MCF 10A (cell line): ENCODE data around the gene ZNF580. TPM values are rescaled to one million over a fixed set of nuclear protein-coding genes. Genes with fewer than 3 reads are reported as not detected.
A peak's percentile ranks its signal among the peaks of the same experiment; 100 is the strongest.

Source experiments
- BruUV-seq: library from RNA; stranded (reverse); fragments of 400-500 nt; replicated peaks from 2 replicates; lab custom pipeline; 2021; lab: Mats Ljungman, UMichigan
- CTCF ChIA-PET: fragments of 300-600 bp; sonication (Branson Sonifier 250); formaldehyde crosslinking; extraction: SDS; loops from one replicate; lab custom pipeline; 2021; ENCODE audit warnings: antibody characterized with exemption, inconsistent platforms; lab: Yijun Ruan, JAX
- POLR2A ChIA-PET: fragments of 300-600, 350-650 bp; sonication (Branson Sonifier 250); formaldehyde crosslinking; extraction: SDS; loops from one replicate; lab custom pipeline; 2020; ENCODE audit warnings: antibody characterized with exemption, inconsistent platforms; lab: Yijun Ruan, JAX
- DNase-seq: peaks from one replicate; pipeline ENCODE4 v3.0.0-alpha.2; 2018; ENCODE audit not compliant: unreplicated experiment
- H3K27ac Mint-ChIP-seq: one replicate; pipeline ENCODE4 v1.8.0; 2022; ENCODE audit warnings: mild to moderate bottlenecking, low read depth, mixed read lengths; ENCODE audit not compliant: unreplicated experiment
- H3K27me3 Mint-ChIP-seq: one replicate; pipeline ENCODE4 v1.8.0; 2022; ENCODE audit warnings: mixed read lengths; ENCODE audit not compliant: insufficient read depth, unreplicated experiment
- H3K36me3 Mint-ChIP-seq: one replicate; pipeline ENCODE4 v1.8.0; 2022; ENCODE audit warnings: mild to moderate bottlenecking, moderate library complexity, mixed read lengths; ENCODE audit not compliant: insufficient read depth, unreplicated experiment
- H3K4me1 Mint-ChIP-seq: one replicate; pipeline ENCODE4 v1.8.0; 2022; ENCODE audit warnings: mixed read lengths; ENCODE audit not compliant: insufficient read depth, unreplicated experiment
- H3K4me3 Mint-ChIP-seq: one replicate; pipeline ENCODE4 v1.8.0; 2022; ENCODE audit warnings: mild to moderate bottlenecking, moderate library complexity, mixed read lengths; ENCODE audit not compliant: unreplicated experiment
- H3K9me3 Mint-ChIP-seq: one replicate; pipeline ENCODE4 v1.8.0; 2022; ENCODE audit warnings: mixed read lengths; ENCODE audit not compliant: unreplicated experiment
- intact Hi-C: fragments of 100-400 bp; cut with micrococcal nuclease; formaldehyde crosslinking; loops from 2 replicates; pipeline ENCODE4 v1.14.1; 2022
- total RNA-seq: library from RNA; stranded (reverse); gene quantifications from 2 replicates; pipeline ENCODE4 v1.2.3, GENCODE V29; 2022
- TF ChIP-seq, protein P1 (sequence below): fragments of 200-600 bp; IDR thresholded peaks from one replicate; pipeline ENCODE4 v1.8.0; 2022; ENCODE audit warnings: antibody characterized with exemption, mild to moderate bottlenecking; ENCODE audit not compliant: unreplicated experiment

Gene ZNF580
- total RNA-seq, 1 experiment from 2014 or later, result 44.9 TPM

DNA sequence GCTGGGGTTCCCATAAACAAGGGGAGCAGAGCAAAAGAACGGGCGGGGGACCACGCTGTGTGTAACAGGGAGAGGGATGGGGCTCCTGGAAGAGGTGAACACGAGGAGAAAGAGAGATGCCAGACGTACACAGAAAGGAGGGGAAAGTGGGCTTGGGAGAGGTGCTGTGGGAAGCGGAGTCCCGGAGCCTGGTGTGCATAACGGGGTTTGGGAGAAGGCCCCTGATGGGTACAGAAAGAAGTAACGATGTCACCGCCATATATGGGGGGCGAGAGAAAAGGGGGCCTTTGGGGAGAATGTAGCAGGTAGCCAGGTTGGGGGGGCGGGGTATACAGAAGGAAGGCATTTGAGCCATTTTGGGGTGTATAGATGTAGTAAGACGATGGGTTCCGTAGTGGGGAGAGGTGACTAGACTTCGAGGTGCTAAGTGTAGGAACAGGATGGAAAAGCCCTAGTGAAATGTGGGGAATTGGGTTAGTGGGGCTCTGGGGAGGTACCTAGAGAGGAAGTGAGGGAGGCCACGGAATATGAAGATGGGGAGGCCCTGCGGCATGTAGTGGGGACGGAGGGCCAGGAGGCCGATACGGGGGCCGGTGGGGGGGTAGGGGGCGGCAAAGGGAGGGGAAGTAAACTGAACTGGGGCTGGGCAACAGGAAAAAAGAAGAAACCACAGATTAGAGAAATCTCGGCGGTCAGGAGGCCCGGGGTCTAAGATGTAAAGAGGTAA lies 787 bp downstream of the ZNF580 start:
- ChIA-PET POLR2A (interaction anchor here (1.0 to 3.0 kb wide), 6 partner anchors 9 to 257 kb away, joined by 3 to 25 read pairs (median 12); partner anchors contain the start of genes FIZ1, TMEM238 and U2AF2), CTCF (interaction anchor here (0.5 kb wide), 1 partner anchor 11 kb away, joined by 3 read pairs; no protein-coding TSS in a partner anchor)
- Mint-ChIP-seq H3K9me3 (no peaks in the 10 kb centered on the region), H3K4me1 (peaks cover 20% of the 10 kb centered on the region), H3K36me3 (peaks cover 51% of the 10 kb centered on the region), H3K4me3 (peak overlapping the region; percentile 82), H3K27ac (peak overlapping the region; percentile 49), H3K27me3 (no peaks in the 10 kb centered on the region)
- peak; percentile 37 for DNase-seq
- TF ChIP-seq, protein P1, sequence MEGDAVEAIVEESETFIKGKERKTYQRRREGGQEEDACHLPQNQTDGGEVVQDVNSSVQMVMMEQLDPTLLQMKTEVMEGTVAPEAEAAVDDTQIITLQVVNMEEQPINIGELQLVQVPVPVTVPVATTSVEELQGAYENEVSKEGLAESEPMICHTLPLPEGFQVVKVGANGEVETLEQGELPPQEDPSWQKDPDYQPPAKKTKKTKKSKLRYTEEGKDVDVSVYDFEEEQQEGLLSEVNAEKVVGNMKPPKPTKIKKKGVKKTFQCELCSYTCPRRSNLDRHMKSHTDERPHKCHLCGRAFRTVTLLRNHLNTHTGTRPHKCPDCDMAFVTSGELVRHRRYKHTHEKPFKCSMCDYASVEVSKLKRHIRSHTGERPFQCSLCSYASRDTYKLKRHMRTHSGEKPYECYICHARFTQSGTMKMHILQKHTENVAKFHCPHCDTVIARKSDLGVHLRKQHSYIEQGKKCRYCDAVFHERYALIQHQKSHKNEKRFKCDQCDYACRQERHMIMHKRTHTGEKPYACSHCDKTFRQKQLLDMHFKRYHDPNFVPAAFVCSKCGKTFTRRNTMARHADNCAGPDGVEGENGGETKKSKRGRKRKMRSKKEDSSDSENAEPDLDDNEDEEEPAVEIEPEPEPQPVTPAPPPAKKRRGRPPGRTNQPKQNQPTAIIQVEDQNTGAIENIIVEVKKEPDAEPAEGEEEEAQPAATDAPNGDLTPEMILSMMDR, result no peak
- no TSS peak for BruUV-seq
- intact Hi-C loops, result loop anchor here (1.0 kb wide), 1 partner anchor 42 kb away; the partner anchor contains the start of gene FIZ1

DNA sequence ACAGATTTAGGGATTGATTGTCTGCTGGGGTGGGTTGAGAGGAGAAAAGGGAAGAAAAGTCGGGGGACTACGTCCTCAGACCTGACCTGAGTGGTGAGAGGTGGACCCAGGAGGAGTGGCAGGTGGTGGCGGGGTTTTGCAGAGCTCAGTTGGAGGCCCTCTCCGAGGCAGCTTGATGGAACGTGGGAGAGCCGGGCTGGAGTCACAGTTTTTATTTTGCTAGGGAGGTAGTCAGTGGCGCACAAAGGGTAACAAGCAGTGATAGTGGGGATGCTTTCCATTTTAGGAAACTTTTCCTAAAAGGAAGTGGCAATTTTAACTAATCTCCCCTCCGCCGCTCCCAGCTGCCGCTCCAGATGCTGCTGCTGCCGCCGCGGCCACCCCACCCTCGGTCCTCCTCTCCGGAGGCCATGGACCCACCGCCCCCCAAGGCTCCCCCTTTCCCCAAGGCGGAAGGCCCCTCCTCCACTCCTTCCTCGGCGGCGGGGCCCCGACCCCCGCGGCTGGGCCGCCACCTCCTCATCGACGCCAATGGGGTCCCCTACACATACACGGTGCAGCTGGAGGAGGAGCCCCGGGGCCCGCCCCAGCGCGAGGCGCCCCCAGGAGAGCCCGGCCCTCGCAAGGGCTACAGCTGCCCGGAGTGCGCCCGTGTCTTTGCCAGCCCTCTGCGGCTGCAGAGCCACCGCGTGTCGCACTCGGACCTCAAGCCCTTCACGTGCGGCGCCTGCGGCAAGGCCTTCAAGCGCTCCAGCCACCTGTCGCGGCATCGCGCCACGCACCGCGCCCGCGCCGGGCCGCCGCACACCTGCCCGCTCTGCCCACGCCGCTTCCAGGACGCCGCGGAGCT lies 1.6 kb downstream of the ZNF580 start:
- DNase-seq, result no peak
- Mint-ChIP-seq H3K4me3 (peak overlapping the region; percentile 82), H3K27ac (peak overlapping the region; percentile 94), H3K9me3 (no peaks in the 10 kb centered on the region), H3K36me3 (peaks cover 59% of the 10 kb centered on the region), H3K4me1 (peaks cover 18% of the 10 kb centered on the region), H3K27me3 (no peaks in the 10 kb centered on the region)
- ChIA-PET POLR2A (interaction anchor here (0.7 to 3.0 kb wide), 11 partner anchors 8 to 1194 kb away, joined by 3 to 25 read pairs (median 6); partner anchors contain the start of genes FIZ1, LENG8, TMEM238 and U2AF2), CTCF (interaction anchor here (0.5 to 1.5 kb wide), 3 partner anchors 12 to 15 kb away, joined by 3 to 4 read pairs (median 3); no protein-coding TSS in a partner anchor)
- intact Hi-C loops, result loop anchor here (1.0 kb wide), 2 partner anchors 11 to 43 kb away; partner anchors contain the start of gene FIZ1
- TF ChIP-seq, protein P1, result no peak
- BruUV-seq, result no TSS peak

DNA sequence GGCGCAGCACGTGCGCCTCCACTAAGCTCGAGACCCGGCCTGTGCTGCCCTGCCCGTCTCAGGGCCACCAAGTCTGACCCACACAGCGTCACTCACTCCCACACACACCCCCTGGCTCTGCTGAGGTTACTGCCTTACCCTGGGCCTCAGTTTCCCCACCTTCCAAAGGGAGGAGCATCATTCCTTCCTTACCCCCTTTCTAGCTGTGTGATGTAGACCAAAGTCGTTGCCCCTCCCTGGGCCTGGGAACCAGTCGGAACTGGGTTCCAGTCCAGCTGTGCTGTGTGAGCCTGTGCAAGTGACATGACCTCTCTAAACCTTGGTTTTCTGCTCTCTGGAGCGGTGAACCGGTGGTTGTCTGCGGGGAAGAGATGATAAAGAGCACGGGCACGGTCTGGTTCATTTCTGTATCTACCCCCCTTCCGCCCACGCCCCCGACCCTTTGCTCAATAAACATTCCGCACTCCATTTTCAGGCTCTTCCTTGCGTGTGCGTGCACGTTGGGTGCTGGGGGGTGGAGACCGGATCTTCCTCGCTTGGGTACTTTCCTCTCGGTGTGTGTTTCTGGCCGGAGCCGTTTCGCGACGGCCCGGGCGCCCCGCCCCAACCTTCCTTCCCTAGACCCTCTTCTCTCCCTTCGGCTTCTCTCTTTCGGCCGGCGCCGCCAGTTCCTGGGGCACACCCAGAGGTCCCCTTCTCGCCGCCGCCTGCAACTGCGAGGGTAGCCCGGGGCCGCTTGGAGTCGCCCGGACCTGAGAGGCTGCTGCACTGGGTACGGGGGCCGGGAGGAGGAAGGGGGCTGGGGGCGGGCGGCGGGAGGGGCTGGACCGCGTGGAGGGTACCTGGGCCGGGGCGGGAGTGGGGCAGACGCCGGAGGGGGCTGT lies 2.4 kb downstream of the ZNF580 start, which contains the start of gene ZNF581:
ZNF581 (plus strand) TSS at position 647 of the 884 bp plus-strand sequence. CDS start 923 bp downstream, outside the sequence.
- H3K36me3 Mint-ChIP-seq, result peaks cover 60% of the 10 kb centered on the region
- no TSS peak for BruUV-seq

More for the DNA sequence above, 2.4 kb downstream of the ZNF580 start, which contains the start of gene ZNF581:
- ChIA-PET CTCF (interaction anchor here (0.7 to 2.7 kb wide), 4 partner anchors 11 to 16 kb away, joined by 3 to 11 read pairs (median 4); no protein-coding TSS in a partner anchor), POLR2A (interaction anchor here (0.6 to 3.0 kb wide), 13 partner anchors 9 to 1194 kb away, joined by 3 to 25 read pairs (median 5); partner anchors contain the start of genes FIZ1, LENG8, TMEM238 and U2AF2)
- Mint-ChIP-seq H3K9me3 (no peaks in the 10 kb centered on the region), H3K4me3 (peak within 1 kb of the TSS; percentile 82), H3K4me1 (peaks cover 18% of the 10 kb centered on the region), H3K27me3 (no peaks in the 10 kb centered on the region), H3K27ac (peak within 1 kb of the TSS; percentile 94)
- peak; percentile 79 for DNase-seq
- TF ChIP-seq, protein P1, result no peak
- intact Hi-C loops, result loop anchor here (1.0 kb wide), 1 partner anchor 10 kb away; no protein-coding TSS in a partner anchor
